GM21381 (cell line): Measurements from ENCODE around the gene MEF2D.

Experiments
- ATAC-seq: cut with Tn5 transposase; IDR thresholded peaks from one replicate; pipeline ENCODE4 v1.9.1; 2021; ENCODE audit warnings: mild to moderate bottlenecking, moderate library complexity; ENCODE audit not compliant: unreplicated experiment

The MEF2D gene

DNA sequence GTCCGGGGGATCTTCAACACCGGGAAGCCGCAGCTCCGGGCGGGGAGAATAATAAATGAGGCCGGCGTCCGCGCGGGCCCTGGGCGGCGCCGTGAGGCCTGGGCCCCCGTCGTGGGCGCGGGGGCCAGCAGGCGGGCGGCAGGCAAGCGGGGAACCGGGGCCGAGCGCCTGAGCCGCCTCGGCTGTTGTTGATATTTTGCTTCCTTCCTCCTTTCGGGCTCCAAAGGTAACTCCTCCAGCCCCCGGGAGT, at the start of gene MEF2D:
Gene MEF2D (minus strand): TSS at position 233 of the 250 bp plus-strand sequence. CDS start 17,483 bp downstream, outside the sequence.
- no peak for ATAC-seq

DNA sequence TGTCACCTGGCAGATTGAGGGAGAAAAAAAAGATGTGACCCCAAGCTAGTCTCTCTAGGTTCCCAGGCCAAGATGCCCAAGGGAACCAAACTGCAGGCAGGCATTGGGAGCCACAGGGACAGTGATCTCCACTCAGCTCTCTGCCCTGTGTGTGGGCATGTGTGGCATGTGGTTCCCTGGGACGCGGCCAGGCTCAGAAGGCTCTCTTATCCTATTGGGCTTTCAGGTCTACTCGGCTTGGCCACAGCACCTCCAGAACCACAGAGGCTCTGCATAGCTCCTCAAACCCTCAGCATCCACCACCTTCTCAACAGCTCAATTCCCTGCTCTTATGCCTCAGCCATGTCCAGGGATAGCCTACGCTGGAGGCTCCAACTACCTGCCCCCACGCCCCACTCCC, 49.8 kb upstream of the MEF2D start:
- no peak for ATAC-seq

DNA sequence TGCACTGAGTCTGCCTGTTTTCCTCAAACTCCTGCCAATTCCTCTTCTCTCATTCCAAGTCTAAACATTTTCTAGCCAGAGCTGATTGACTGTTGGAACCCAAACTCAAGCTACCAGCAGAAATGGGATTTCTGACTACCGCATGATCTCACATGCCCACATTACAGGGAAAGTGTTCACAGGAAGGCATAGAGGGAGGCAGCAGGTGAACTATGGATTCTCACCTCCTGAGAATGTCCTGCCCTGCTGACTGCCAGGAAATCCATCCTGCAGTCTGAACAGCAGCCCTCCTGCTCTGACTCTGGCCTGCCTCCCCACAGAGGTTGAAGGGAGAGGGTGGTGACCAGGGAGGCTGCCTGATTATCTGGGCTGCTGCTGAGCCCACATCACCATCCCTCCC, 49.3 kb upstream of the MEF2D start:
- ATAC-seq = no peak

DNA sequence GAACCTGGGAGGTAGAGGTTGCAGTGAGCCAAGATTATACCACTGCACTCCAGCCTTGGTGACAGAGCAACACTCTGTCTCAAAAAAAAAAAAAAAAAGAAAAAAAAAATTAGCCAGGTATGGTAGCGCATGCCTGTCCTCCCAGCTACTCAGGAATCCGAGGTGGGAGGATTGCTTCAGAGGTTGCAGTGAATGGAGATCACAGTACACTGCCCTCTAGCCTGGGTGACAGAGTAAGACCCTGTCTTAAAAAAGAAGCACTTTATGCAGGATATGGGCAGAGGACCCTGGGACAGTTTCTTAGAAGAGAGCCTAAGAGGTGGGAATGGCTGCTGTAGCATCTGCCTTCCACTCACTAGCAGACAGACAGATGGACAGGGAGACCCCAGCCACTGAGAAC, 48.8 kb upstream of the MEF2D start:
- no peak for ATAC-seq

DNA sequence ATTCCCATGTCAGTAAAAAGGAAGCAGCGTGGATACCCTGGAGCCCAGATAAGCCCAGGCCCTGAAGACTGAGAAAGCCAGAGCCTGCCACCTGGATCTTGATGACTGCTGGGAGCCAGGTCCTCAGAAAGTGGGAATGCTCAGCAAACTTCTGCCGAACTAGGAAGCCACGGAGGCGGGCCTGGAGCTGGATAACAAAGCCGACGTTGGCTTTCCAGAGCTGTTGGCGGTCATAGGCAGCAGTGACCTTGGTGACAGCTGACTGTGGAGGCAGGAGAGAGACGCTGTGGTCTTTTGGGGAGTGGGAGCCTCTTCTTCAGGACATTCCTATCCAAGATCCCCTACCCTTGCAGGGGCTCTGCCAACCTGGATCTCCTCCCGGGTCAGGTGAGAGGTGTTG, 47.4 kb upstream of the MEF2D start:
- no peak for ATAC-seq

DNA sequence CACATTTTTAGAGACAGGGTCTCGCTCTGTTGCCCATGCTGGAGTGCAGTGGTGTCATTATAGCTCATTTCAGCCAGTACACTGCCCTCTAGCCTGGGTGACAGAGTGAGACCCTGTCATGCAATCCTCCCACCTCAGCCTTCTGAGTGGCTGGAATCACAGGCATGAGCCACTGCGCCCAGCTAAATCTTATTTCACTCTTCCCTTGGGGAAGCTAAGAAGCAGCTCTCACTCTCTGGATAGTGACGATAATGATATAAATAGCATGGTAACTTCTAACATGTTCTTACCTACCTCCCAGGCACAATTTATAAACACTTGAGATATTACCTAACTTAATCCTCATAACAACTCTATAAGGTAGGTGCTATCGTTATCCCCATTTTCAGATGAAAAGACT, 46.9 kb upstream of the MEF2D start:
- no peak for ATAC-seq

DNA sequence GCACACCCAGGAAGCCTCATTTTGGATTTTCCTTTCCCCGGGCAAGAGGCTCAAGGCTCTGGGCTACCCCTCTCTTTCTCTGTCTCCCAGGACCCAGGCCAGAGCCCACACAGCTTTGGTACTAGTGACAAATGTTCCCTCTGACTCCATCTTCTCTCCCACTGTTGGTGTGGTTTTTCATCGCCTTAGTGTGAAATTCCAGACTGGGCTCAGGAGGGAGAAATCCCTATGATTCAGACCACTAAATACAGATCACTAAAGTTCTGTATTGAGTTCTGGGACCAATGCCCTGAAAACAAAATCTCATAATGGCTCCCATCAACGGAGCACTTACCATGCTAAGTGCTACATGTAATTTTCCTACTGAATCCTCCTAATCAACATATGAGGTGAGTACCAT, 45.7 kb upstream of the MEF2D start:
- ATAC-seq = no peak

DNA sequence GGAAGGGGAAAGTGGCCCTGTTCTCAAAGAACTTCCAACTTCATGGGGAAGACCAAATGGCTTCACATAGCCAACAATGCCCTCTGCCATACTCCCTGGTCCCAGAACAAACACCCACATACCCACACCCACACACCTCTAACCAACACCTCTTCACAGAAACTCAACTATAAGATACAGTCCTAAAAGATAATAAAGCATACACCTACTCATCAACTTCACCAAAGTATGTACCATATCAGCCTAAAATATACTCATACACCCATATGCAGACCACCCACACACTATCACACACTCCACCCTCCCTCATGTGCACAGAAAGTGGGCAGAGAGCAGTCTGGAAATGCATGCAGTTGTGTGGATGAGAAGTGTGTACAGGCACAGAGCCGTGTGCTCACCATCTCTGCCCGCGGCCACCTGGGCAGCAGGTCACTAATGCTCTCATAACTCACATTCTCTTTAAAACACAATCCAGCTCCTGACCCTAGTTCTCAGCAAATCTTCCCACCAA, 44.1 kb upstream of the MEF2D start:
- ATAC-seq = no peak

DNA sequence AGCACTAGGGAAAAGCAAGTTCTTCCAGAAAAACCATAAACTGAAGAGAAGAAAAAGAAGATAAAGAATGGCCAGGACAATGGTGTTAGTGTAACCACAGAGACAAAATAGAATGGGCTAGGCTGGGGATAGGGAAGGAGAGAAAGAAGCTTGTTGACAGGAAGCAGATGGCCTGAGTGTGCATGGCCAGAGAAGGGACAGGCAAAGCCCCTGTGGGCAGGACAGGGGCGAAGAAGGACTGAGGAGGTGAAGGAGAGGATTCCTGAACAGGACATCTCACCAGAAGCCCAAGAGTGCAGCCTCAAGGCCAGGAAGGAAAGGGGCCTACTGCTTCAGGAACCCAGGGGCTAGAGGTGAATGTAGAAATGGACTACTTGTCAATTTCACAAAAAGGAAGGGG, 42.5 kb upstream of the MEF2D start:
- no peak for ATAC-seq

DNA sequence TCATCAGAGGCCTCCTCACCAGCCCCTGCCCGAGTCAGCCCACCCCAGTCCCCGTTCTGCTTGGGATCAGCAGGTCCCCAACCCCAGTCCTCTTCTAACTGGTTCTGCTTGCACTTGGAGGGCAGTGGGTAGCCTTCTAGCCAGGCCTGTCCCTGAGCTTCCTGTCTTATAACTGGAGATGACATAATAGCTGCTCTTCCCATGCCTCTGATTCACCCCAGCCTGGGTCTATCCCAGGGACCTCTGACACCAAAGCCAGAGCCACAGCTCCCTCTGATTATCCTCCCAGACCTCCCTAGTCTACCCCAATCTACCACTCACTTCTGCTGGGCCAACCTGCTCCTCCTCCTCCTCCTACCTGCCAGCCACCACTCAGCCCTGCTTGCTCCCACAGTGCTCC, 40.4 kb upstream of the MEF2D start:
- no peak for ATAC-seq

DNA sequence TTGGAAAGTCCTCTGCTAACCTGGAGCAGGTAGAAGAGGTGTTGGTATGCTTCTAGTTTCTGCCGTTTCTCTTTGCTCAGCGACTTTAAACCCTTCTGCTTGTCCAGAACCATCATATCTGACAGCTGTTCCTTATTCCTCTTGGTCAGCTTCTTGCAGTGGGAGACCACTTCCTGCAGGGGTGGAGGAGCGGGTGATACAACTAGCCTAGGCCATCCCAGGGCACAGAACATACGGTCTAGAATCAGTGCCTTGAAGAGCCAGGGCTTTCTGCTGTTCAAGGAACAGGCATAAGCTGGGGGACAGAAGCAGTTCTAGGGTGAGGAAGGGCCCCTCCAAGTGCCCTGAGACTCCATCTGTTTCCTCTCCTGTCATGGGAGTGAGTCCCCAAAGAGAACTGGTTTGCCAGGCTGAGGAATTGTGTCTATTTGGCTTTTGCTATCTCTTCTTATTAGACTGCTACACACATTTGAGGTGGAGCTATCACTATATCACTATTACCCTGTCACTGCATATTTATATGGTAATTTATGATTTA, 39.3 kb upstream of the MEF2D start:
- ATAC-seq = no peak

DNA sequence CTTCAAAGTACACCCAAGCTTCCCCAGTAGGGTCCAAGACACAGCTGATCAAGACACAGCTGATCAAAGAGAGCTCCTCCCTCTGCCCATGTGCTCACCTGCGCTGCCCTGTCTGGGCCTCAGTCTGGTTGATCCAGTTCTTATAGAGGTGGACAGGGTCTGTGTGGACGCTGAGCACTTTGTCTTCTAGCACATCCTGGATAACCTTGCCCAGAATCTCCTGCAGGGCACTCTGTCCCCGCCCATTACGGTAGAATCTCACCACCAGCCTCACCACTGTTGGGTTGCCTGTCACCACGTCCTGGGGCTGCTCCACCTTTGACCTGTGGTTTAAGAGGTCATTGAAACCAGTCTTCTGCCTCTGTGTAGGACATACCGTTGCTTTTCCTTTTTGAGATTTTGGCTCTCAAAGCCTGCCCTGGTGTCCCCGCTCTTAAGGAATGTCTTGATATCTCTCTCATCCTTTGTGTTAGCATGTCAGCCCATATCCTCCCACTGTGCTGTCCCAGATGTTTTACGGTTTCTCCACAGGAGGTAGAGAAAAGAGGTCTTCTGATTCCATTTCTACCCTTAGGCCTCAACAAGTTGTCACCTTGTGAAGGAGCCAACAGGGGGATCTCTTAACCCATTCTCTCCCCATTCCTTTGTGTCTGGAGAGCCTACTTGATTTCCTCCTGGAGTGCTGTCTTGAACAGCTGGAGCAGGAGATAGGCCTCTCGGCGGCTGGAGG, 38.3 kb upstream of the MEF2D start:
- ATAC-seq = no peak

DNA sequence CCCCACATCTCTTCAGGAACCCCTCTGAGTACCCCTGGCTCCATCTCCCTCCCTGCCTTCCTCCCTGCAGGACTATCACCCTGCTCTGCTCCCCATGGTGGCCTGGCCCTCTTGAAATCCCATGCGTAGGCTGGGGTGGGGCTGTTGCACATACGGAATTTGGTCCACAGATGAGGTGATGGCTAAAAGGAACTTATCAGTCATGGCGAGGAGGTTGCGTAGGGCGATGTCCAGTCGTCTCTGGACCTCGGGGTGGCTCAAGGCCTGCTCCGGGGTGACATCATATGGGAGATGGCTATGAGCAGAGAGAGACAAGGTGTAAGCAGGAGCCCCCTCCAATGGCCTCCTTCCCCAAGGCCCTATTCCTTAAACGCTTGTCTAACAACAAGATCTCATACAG, 36.5 kb upstream of the MEF2D start:
- ATAC-seq = no peak

DNA sequence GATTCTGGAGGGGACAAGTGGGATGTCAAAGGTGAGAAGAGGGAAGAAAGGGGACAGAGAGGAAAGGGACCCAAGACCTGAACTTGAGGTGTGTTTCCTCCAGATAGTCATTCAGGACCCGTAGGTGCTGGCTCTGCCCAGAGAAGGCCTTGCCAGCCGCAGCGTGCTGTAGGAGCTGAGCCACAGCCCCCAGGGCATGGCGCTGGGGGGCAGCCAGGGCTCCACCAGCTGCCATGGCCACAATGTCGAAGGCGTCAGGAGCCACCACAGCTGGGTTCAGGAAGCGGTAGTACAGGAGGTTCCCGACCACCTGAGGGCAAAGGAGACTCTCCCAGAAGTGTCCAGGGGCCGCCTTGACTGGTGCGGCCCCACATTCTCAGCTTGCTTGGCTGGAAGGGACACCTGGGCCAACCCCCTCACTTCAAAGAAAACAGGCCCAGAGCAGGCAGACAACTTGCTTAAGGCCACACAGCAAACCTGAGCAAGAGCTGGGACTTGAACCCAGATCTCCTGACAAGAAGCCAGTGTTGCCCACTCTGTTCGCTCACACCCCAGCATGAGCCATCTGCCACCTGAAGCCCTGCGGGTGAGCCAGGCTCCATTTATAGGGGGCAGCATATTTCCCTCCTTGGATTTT, 34.0 kb upstream of the MEF2D start:
- no peak for ATAC-seq

DNA sequence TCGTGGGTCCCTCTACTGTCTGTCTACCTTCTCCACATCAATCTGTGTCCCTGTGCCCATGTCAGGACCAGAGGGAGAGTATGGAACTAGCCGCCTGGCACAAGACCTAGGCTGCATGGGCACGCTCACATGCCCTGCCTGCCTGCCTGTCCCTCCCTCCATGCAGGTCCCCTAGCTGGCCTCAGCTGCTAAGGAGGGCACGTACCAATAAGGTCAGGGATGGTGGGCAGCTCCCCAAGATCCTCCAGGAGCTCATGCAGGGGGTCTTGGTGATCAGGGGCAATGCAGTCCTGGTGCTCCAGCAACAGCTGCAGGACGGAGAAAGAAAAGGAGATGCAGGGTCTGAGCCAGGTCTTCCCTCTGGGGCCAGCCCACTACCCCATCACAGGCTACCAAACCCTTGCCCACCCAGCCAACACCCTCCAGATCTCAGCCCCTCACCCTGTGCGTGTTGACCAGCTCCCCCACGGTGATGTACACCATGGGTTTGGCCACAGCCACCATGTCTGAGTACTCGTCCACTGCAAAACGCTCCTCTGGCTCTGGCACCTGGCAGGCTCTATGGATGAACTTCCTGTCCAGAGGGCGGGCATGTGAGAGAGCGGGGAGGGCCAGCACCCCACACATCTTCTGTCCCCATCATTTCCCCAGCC, 33.1 kb upstream of the MEF2D start:
- no peak for ATAC-seq

DNA sequence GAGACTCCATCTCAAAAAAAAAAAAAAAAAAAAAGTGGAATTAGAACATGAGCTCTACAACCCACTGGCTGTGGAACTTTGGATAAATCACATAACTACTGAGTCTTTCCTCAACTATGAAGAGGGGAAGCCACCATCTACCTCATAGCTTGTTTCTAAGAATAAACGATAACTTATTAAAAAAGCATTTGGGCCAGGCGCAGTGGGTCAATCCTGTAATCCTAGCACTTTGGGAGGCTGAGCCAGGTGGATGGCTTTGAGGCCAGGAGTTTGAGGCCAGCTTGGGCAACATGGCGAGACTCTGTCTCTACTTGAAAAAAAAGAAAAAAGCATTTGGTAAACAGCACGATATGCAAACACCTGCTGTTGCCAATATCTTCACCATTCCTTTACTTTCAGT, 31.8 kb upstream of the MEF2D start:
- no peak for ATAC-seq

DNA sequence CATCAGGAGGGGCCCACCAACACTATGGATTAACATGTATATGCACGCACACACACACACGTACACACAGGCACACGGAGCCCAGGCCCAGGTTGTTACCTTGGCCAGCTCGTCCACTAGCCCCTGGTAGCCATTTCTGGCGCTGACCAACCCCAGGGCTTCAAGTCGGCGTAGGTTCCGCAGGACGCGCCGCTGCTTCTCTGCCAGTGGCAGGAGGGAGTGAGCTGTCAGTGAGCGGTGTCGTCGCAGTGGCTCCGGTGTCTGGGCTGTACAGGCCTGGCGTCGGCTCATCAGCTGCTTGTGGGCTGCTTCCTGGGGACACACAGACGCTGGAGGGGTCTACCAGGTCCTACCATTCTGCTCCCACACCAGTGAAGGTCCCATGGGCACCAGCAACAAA, 29.4 kb upstream of the MEF2D start:
- ATAC-seq = no peak

DNA sequence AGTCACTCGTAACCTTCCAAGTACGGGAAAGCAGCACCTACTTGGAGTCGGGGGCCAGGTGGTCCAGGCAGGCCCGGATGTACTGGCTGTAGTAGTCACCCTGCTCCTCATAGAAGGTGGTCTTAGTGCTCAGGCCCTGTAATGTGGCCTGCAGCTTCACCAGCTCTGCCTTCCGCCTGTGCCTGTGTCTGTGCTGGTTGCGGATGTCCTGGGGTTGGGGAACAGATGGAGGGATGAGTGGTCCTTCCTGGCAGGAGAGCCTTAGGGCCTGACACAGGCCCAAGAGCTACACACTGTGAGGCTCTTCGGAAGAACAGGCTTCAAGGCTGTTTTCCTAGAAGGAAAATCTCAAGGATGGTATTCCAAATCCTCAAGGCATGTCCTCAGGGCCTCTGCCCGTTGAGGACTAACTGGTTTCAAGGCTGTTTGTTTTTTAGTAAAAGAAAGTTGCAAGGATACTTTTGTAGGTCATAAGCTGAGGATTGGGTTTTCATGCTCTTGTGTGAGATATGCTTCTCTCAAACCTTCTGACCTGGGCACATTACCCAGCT, 28.4 kb upstream of the MEF2D start:
- ATAC-seq = no peak

DNA sequence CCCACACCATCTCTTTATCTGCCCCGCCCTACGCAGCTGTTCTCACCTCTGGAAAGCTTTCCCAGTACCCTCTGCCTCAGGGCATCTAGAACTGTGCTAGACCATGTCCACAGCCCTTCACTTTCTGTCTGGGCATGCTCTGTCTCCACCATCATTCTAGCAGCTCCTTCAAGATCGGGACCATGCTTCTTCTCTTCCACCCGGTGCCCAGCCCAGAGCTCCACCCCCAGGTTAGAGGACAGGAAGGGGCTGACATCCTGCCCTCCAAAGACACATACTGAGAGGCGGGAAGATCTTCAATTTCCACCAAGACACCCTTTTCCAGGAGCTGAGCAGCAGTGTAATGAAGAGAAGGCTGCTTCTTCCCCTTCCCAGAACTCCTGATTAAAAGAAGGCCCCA, 27.7 kb upstream of the MEF2D start:
- ATAC-seq = no peak

DNA sequence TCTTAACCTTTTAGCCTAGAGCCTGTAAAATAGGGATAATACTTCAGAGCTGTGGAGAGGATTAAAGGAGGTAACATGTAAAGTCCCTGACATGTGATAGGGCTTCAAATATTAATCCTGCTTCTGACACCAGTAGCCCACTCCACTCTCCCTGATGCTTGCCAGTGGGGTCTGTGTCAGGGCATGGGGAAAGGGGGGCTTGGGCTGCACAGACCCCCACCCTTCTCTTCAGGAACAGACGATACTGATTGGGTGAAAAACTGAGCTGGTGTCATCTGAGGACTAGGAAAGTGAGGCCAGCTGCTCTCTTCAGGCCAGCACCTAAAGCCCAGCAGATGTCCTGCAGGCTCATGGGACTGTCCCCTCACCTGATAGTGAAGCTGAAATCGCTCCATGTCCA, 27.0 kb upstream of the MEF2D start:
- no peak for ATAC-seq

DNA sequence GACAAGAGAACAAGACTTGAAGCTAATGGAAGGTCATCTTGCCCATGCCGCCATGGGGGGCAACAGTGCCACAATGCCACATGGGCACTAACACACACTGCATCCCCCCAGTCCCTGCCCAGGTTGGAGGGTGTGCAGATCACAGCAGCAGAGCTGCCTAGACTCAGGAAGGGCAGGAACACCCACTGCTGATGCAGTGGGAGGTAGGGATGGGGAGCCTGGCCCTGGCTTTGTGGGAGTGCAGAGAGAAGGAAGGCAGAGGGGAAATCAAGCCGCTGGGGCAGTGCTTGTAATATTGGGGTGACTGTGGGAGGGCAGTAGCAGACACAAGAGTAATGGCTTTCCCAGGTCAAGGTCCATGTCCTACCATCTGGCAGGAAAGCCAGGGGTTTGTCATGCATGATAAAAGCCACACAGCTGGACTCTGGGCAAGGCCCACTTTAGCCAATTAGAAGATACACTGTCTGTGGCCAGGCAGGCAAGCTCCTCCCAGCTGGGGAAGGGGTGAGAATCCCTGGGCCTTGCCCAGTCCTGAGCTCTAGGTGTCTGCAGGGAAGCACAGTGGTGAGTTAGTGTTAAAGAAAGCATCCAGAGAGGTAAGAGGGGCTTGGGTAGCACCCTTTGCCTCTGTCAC, 25.4 kb upstream of the MEF2D start:
- ATAC-seq = no peak
